HepG2 (cell line): Measurements from ENCODE around the gene SCO1. TPM values are rescaled to one million over a fixed set of nuclear protein-coding genes. Genes with fewer than 3 reads are reported as not detected.

Experiments used
- BHLHE40 ChIP-seq: IDR thresholded peaks from 2 replicates; pipeline ENCODE4 v1.6.1; 2011; ENCODE audit warnings: low read length, improper control_type of control experiment
- FOXK1 ChIP-seq: sonication (generic); formaldehyde crosslinking; IDR thresholded peaks from 2 replicates; pipeline ENCODE4 v1.4.0; 2020; ENCODE audit warnings: low read depth, missing genetic modification reagents, borderline replicate concordance
- GABPB1 ChIP-seq: IDR thresholded peaks from 2 replicates; pipeline ENCODE4 v1.6.1; 2016; ENCODE audit warnings: mild to moderate bottlenecking, missing genetic modification reagents, moderate library complexity, missing compliant biosample characterization
- GATAD1 ChIP-seq: IDR thresholded peaks from 2 replicates; pipeline ENCODE4 v1.6.1; 2016; ENCODE audit warnings: missing genetic modification reagents, missing compliant biosample characterization
- KDM5A ChIP-seq: fragments of 200-600 bp; sonication (generic); IDR thresholded peaks from 2 replicates; pipeline ENCODE4 v1.7.0; 2018; ENCODE audit warnings: antibody characterized with exemption, mild to moderate bottlenecking, low read length, borderline replicate concordance
- MBNL3 ChIP-seq: fragments of 250-450 bp; sonication (Bioruptor Pico); conservative IDR thresholded peaks from 2 replicates; pipeline ENCODE4 v1.8.0; 2022; ENCODE audit warnings: mild to moderate bottlenecking, inconsistent platforms
- PCBP1 ChIP-seq: fragments of 200-400 bp; formaldehyde crosslinking; IDR thresholded peaks from 2 replicates; pipeline ENCODE4 v1.6.1; 2017; ENCODE audit warnings: mild to moderate bottlenecking, low read depth, low read length, borderline replicate concordance
- RFX3 ChIP-seq: IDR thresholded peaks from 2 replicates; pipeline ENCODE4 v1.6.1; 2016; ENCODE audit warnings: missing biosample characterization, missing genetic modification reagents
- SATB2 ChIP-seq: sonication (generic); formaldehyde crosslinking; IDR thresholded peaks from 2 replicates; pipeline ENCODE4 v1.5.0; 2020; ENCODE audit warnings: missing genetic modification reagents
- SRSF4 ChIP-seq: fragments of 200-400 bp; formaldehyde crosslinking; IDR thresholded peaks from one replicate; pipeline ENCODE4 v1.6.1; 2018; ENCODE audit warnings: mild to moderate bottlenecking, low read depth, low read length, moderate library complexity; ENCODE audit not compliant: poor library complexity, severe bottlenecking
- ZNF235 ChIP-seq: sonication (generic); formaldehyde crosslinking; IDR thresholded peaks from 2 replicates; pipeline ENCODE4 v1.8.1; 2023; ENCODE audit warnings: mild to moderate bottlenecking, missing genetic modification reagents, borderline replicate concordance
- ZNF282 ChIP-seq: fragments of 450-650 bp; IDR thresholded peaks from 2 replicates; pipeline ENCODE4 v1.6.1; 2018; ENCODE audit not compliant: partially characterized antibody
- ZNF33A ChIP-seq: sonication (generic); formaldehyde crosslinking; IDR thresholded peaks from 2 replicates; pipeline ENCODE4 v1.5.1; 2020; ENCODE audit warnings: missing genetic modification reagents, mild to moderate bottlenecking, moderate library complexity, borderline replicate concordance
- ZNF446 ChIP-seq: sonication (generic); formaldehyde crosslinking; IDR thresholded peaks from 2 replicates; pipeline ENCODE4 v1.5.0; 2020; ENCODE audit warnings: mild to moderate bottlenecking, missing genetic modification reagents
- ZNF547 ChIP-seq: sonication (generic); formaldehyde crosslinking; IDR thresholded peaks from 2 replicates; pipeline ENCODE4 v1.5.1; 2020; ENCODE audit warnings: mild to moderate bottlenecking, missing genetic modification reagents
- ZNF564 ChIP-seq: sonication (generic); formaldehyde crosslinking; IDR thresholded peaks from 2 replicates; pipeline ENCODE4 v1.8.1; 2023; ENCODE audit warnings: mild to moderate bottlenecking, missing genetic modification reagents
- ZNF7 ChIP-seq: IDR thresholded peaks from 2 replicates; pipeline ENCODE4 v1.6.1; 2016; ENCODE audit warnings: missing biosample characterization, missing genetic modification reagents
- ZNF775 ChIP-seq: sonication (generic); formaldehyde crosslinking; IDR thresholded peaks from 2 replicates; pipeline ENCODE4 v1.4.0; 2020; ENCODE audit warnings: missing genetic modification reagents, mild to moderate bottlenecking, moderate library complexity, borderline replicate concordance
- polyA plus RNA-seq, 8 experiments: library from polyadenylated mRNA; depleted of rRNA in 3 of 8; stranded (reverse) in 7 of 8; unstranded in 1 of 8; fragments of >200 nt; fragmentation: Illumina TruSeq in 4 of 8; extraction: Trizol in 4 of 8; gene quantifications; 2 replicates each; pipeline versions ENCODE4 v1.2.1 to v1.2.3, GENCODE V29; 2011 to 2016; ENCODE audit warnings: low read depth in 4 of 8, missing spikeins in 1 of 8, mixed read lengths in 1 of 8; ENCODE audit not compliant: insufficient read depth in 1 of 8
- total RNA-seq, 5 experiments: library from RNA; depleted of rRNA; stranded (reverse); fragments of >200 nt; fragmentation: Illumina TruSeq; extraction: Trizol; gene quantifications; 2 replicates each; pipeline ENCODE4 v1.2.3, GENCODE V29; 2016; ENCODE audit warnings: low read depth in 1 of 5
- TF ChIP-seq, protein P1 (sequence below): sonication (generic); formaldehyde crosslinking; IDR thresholded peaks from 2 replicates; pipeline ENCODE4 v1.9.0; 2022; ENCODE audit warnings: low read depth, missing genetic modification reagents
- TF ChIP-seq, protein P2 (sequence below): IDR thresholded peaks from 2 replicates; pipeline ENCODE4 v1.6.1; 2016; ENCODE audit warnings: low read depth, missing genetic modification reagents, missing compliant biosample characterization
- TF ChIP-seq, protein P3 (sequence below): sonication (generic); formaldehyde crosslinking; IDR thresholded peaks from 2 replicates; pipeline ENCODE4 v1.4.0; 2020; ENCODE audit warnings: missing genetic modification reagents

Gene SCO1
- total and polyA plus RNA-seq, 2 of the 13 experiments (the other 11 are each of a cell fraction or from before 2014, with no cell fraction given) = 11.4 to 50.3 TPM

DNA sequence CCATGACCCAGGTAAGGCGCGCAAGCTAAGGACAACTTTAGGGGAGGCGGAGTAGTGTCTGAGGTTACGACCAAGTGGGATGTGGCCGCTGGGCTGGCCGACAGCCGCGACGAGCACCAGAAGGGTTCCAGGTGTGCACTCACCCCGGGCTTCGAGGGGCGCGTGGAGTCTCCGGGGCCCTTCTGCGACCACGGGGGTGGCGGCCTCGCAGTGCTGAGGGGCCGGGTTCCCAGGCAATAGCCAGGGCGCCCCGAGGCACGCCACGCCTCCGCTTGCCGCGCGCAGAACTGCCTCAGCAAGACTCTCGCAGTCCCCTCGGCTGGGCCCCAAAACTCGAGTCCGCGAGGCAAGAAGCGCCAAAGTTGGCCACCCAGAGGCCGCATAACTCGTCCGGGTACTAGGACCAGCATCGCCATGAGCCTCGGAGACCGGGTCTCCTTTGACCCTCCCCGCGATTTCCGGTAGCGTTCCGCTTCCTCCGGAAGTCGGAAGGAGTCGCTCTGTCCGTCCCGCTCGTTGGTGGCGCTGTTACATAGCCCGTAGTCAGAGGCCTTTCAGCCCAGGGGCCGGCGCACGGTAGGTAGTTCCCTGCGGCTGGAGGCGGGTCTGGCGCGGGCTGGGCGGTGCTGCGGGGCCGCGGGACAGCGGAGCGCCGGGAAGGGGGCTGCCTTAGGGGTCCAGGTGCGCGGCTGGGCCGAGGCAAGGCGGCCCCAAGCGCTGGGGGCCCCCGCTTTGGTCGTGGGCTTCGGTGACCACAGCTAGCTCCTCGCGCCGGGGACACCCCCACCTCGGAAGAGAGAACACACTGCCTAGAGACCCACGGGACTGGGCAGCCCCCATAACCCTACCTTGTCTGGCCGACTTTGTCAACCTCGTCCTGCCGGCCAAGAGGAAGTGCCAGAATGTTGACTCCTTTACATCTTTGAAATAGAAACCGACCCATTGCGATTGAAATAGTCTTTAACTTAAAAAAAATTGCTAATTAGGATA lies at the start of gene SCO1, which contains the start of gene ADPRM (continued):
- TF ChIP-seq MBNL3 (CRISPR knock-in tag) (no peak), ZNF547 (peak; percentile 43; the same call in 1 of the 2 replicates), RFX3 (CRISPR knock-in tag) (no peak), SATB2 (CRISPR knock-in tag) (peak; percentile 56), SRSF4 (no peak), PCBP1 (0 out of 2 replicates have a peak, but pooled peaks have one; percentile 27), GABPB1 (CRISPR knock-in tag) (peak; percentile 99), ZNF235 (CRISPR knock-in tag) (no peak), ZNF775 (CRISPR knock-in tag) (no peak), ZNF7 (CRISPR knock-in tag) (no peak), ZNF282 (no peak), GATAD1 (CRISPR knock-in tag) (peak; percentile 95), ZNF446 (peak; percentile 71; the same call in 1 of the 2 replicates), ZNF33A (CRISPR knock-in tag) (no peak), BHLHE40 (no peak), ZNF564 (CRISPR knock-in tag) (no peak; the same call in 1 of the 2 replicates), FOXK1 (CRISPR knock-in tag) (peak; percentile 75; the same call in 1 of the 2 replicates), KDM5A (peak; percentile 88)
- TF ChIP-seq, protein P1, sequence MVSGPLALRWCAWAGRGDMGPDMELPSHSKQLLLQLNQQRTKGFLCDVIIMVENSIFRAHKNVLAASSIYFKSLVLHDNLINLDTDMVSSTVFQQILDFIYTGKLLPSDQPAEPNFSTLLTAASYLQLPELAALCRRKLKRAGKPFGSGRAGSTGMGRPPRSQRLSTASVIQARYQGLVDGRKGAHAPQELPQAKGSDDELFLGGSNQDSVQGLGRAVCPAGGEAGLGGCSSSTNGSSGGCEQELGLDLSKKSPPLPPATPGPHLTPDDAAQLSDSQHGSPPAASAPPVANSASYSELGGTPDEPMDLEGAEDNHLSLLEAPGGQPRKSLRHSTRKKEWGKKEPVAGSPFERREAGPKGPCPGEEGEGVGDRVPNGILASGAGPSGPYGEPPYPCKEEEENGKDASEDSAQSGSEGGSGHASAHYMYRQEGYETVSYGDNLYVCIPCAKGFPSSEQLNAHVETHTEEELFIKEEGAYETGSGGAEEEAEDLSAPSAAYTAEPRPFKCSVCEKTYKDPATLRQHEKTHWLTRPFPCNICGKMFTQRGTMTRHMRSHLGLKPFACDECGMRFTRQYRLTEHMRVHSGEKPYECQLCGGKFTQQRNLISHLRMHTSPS = no peak
- TF ChIP-seq, protein P2, sequence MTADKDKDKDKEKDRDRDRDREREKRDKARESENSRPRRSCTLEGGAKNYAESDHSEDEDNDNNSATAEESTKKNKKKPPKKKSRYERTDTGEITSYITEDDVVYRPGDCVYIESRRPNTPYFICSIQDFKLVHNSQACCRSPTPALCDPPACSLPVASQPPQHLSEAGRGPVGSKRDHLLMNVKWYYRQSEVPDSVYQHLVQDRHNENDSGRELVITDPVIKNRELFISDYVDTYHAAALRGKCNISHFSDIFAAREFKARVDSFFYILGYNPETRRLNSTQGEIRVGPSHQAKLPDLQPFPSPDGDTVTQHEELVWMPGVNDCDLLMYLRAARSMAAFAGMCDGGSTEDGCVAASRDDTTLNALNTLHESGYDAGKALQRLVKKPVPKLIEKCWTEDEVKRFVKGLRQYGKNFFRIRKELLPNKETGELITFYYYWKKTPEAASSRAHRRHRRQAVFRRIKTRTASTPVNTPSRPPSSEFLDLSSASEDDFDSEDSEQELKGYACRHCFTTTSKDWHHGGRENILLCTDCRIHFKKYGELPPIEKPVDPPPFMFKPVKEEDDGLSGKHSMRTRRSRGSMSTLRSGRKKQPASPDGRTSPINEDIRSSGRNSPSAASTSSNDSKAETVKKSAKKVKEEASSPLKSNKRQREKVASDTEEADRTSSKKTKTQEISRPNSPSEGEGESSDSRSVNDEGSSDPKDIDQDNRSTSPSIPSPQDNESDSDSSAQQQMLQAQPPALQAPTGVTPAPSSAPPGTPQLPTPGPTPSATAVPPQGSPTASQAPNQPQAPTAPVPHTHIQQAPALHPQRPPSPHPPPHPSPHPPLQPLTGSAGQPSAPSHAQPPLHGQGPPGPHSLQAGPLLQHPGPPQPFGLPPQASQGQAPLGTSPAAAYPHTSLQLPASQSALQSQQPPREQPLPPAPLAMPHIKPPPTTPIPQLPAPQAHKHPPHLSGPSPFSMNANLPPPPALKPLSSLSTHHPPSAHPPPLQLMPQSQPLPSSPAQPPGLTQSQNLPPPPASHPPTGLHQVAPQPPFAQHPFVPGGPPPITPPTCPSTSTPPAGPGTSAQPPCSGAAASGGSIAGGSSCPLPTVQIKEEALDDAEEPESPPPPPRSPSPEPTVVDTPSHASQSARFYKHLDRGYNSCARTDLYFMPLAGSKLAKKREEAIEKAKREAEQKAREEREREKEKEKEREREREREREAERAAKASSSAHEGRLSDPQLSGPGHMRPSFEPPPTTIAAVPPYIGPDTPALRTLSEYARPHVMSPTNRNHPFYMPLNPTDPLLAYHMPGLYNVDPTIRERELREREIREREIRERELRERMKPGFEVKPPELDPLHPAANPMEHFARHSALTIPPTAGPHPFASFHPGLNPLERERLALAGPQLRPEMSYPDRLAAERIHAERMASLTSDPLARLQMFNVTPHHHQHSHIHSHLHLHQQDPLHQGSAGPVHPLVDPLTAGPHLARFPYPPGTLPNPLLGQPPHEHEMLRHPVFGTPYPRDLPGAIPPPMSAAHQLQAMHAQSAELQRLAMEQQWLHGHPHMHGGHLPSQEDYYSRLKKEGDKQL (CRISPR knock-in tag) = no peak
- TF ChIP-seq, protein P3, sequence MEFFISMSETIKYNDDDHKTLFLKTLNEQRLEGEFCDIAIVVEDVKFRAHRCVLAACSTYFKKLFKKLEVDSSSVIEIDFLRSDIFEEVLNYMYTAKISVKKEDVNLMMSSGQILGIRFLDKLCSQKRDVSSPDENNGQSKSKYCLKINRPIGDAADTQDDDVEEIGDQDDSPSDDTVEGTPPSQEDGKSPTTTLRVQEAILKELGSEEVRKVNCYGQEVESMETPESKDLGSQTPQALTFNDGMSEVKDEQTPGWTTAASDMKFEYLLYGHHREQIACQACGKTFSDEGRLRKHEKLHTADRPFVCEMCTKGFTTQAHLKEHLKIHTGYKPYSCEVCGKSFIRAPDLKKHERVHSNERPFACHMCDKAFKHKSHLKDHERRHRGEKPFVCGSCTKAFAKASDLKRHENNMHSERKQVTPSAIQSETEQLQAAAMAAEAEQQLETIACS (CRISPR knock-in tag) = 0 out of 2 replicates have a peak, but pooled peaks have one; percentile 33
